Measurements from ENCODE around the gene OSBPL6.
A peak's percentile ranks its signal among the peaks of the same experiment; 100 is the strongest.

The OSBPL6 gene

GRCh38 chr2:178277741-178278197, 83.5 kb downstream of the OSBPL6 start:
- DNase-seq, result no peak

DNA sequence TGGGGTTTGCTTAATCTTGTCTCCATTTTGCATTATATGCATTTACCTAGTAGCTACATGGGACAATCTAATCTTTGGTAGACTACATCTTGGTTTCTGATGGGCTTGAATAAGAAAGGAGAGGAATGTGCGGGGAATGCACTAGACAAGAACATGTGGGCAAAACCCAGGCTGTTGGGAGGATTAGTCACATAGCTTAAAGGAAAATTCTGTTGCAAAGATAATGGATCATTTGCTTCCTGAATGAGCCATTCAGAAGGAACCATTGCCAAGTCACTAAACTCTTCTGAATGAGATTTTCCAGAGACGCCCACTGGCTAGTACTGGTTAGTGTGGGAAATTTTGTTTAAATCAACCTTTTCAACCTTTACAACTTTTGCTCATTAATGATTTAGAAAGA, 84.8 kb downstream of the OSBPL6 start:
- peak; percentile 79 for DNase-seq

DNA sequence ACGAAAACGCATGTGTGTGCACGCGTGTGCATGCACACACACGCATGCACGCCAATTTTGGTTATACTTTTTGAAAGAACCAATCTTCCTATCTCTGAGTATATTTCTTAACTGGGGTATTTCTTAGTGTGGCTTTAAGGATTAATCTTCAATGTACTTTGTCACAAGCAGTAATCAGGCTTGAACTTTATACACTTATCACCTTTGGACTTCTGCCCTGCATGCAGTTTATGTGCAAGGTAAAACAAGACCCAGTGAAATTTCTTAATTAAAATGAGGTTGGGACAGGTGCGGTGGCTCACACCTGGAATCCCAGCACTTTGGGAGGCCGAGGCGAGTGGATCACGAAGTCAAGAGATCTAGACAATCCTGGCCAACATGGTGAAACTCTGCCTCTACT, 85.3 kb downstream of the OSBPL6 start:
- DNase-seq, result no peak

DNA sequence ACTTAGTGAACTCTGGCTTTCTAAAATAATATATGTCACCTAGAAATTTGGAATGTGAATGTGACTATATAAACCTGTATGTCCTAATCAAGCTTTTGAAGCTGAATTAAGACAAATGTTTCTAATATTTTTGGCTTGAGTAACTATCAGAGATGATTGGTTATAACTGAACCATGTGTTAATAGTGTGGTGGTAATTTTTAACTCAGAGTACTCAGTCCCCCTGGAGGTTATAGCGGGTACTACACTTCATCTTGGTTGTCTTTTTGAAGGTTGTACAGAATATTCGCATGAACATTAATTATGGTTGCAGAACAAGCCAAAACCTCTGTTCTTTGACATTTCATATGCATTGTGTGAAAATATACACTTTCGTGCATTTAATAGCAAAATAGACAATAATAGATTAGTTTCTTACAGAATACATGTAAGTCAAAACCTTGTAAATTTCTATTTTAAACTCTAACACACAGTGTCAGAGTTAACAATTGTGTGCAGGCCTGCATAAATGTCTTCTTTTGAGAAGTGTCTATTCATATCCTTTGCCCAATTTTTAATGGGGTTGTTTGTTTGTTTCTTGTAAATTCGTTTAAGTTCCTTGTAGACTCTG, 86.0 kb downstream of the OSBPL6 start:
- no peak for DNase-seq

DNA sequence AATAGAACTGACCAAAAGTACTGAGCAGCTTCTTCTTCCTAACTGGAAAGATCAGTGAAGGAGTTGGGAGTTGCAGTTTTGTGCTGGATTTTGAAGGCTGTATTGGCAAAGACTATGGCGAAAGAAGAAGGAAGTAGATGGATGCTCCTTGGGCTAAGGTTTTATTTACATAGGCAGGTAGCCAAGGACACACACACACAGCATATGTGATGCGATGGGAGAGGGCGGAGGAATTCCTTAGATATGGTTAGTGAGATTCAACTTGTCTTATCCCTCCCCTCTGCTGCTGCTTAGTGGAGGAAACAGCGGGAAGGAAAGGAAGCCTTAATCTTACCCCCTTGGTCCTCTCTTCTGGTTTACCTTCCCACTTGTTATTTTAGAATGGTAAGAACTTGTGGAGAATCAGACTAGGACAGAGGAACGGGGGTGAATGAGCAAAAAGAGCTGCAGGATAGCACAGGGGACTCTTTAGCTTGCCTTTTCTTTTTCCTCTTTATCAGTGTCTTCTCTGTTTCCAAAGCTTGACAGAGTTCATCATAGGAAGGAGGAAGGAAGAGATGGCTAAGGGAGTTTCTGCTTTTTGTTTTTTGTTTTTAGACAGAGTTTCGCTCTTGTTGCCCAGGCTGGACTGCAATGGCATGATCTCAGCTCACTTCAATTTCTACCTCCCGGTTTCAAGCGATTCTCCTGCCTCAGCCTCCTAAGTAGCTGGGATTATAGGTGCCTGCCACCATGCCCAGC, 87.9 kb downstream of the OSBPL6 start:
- DNase-seq, result no peak

GRCh38 chr2:178283341-178283918, 89.1 kb downstream of the OSBPL6 start:
- DNase-seq, result no peak

GRCh38 chr2:178284613-178285286, 90.4 kb downstream of the OSBPL6 start:
- DNase-seq, result no peak

DNA sequence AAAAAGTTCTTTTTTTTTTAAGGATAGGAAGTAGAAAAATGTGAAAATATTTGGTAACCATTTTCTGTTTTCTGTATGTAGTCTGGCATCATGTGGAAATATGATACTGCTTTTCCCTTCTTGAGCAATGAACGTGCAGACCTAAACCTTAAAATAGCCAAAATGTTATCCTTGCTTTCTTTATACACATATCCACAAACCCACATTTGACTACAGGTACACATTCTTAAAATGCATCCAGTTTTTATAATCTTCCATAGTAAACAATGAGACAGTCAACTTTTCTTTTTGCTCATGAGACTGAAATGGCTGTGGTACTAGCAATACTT, 90.9 kb downstream of the OSBPL6 start:
- DNase-seq, result no peak

- no peak for DNase-seq
Measured at GRCh38 chr2:178286636-178287035, 92.3 kb downstream of the OSBPL6 start.

- no peak for DNase-seq
Measured at GRCh38 chr2:178287652-178288344, 93.5 kb downstream of the OSBPL6 start.

GRCh38 chr2:178291703-178292102, 97.4 kb downstream of the OSBPL6 start:
- no peak for DNase-seq

DNA sequence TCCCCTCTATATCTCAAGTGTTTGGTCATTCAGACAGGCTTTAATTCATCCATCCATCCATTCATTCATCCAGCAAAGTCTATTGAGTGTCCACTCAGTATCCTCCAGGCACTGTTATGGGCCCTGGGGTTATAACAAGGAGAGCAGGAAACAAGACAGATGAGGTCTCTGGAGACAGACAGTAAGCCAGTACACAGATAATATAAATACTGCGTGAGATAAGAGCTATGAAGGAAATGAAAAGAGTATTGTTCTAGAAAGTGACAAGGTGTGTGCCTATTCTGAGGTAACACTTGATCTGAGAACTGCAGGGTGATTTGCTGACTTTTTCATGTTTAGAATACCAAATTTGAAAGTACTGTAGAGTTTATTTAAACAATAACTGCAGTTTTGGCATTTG, 98.3 kb downstream of the OSBPL6 start:
- DNase-seq, result no peak

DNA sequence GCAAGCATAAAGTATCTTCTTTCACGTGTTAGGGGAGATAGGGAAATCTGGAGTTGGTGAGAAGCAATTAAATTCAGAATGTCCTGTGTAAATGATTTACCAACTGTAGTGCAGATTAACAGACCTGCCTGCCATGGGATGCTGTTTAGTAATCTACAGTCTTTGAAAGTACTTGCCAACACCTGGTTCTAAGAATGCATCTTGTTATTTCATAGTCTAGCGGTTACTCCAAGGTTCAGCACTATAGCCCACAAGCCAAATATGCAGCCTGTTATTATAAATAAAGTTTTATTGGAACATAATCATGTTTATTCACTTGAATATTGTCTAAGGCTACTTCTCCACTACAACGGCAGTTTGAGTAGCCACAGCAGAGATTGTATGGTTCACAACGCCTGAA, 100.8 kb downstream of the OSBPL6 start:
- DNase-seq, result no peak

- DNase-seq, result no peak
Measured at GRCh38 chr2:178295906-178296305, 101.6 kb downstream of the OSBPL6 start.

DNA sequence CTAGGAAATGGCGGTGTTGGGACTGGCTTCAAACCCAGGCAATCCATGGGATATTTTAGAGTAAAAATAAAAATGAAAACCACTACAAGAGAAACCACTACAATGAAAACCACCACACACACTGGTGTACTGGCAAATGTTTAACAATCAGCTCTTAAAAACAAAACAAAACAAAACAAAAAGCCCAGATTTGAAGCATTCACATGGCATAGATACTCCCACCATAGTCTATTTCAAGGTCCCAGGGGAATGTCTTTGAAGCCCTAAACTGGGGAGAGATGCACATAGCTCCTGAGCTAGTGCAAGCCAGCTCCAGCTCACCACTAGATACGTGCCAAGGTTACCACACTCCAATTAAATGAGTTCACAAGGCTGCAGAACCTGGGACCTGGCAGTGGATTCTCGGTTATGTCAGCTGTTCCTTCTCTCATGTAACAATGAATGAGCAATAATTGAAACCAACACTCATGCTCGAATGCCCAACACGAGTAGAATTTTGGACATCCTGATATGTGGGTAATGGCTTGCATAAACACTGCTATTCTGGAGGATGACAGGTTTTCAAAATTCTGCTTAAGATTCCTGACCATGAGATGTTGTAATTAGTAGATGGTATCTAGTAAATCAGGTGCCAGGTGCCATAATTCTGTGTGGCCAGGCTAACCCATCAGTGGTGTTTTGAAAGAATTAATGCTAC, 102.2 kb downstream of the OSBPL6 start:
- no peak for DNase-seq

GRCh38 chr2:178297091-178297411, 102.7 kb downstream of the OSBPL6 start:
- no peak for DNase-seq

- DNase-seq, result no peak
Measured at GRCh38 chr2:178298785-178299212, 104.5 kb downstream of the OSBPL6 start.

DNA sequence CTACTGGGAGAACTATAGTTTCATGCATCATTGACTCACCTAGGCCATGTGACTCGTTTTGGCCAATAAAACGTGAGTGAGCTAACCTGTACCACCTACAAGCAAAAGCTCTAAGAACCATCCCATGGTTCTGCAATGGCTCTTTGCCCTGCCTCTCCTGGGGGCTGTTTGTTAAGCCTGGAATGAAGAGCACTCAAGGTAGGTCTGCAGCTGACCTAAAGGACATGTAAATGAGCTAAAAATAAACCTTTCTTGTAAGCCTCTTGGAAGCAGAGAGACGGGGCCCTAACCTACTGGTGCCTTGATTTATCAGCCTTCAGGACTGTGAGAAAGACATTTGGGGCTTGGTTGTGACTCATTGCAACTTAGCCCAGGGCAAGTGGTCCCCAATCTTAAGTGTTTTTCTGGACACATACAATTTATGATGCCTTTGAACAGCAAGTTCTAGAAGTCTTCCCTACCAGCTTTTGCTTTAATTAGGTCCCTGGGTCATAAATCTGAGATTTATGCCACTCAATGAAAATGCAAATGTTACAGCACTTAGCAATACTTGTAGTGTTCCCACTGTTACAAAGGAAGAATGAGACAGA, 107.4 kb downstream of the OSBPL6 start:
- DNase-seq, result no peak

GRCh38 chr2:178304333-178304732, 110.0 kb downstream of the OSBPL6 start:
- DNase-seq, result no peak

- no peak for DNase-seq
Measured at GRCh38 chr2:178306352-178307073, 112.2 kb downstream of the OSBPL6 start.

DNA sequence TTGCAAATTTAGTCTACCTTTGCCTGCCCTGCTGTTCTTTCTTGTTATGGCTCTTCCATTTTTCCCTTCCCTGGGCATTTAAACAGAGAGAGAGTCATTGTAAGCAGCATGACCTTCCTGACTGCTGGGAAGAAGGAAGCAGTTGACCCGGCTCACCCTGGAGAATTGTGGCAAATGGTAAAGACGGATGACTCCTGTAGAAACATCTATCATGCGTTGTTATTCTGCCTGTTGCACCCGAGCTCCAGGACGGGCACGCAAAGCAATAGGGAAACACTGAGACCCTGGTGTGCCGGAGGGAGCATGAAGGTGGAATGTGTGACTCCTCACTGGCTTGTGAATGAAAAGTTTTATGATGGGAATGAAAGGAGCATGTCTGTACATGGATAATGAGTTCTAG, 113.3 kb downstream of the OSBPL6 start:
- DNase-seq, result no peak

GRCh38 chr2:178309541-178309940, 115.2 kb downstream of the OSBPL6 start:
- no peak for DNase-seq

All from amniotic stem cell (primary cell).